GM10266 (cell line): ENCODE results near the gene LRIT1.
"Not testable (repeated sequence)": the region's sequence is repeated elsewhere in the genome, so short reads cannot be mapped to it uniquely, and the experiment has no call there.

ENCODE experiments used
- DNase-seq: peaks from one replicate; pipeline ENCODE4 v3.0.0; 2012; ENCODE audit errors: extremely low spot score
- TF ChIP-seq, protein P1 (sequence below): IDR thresholded peaks from 2 replicates; pipeline ENCODE4 v1.5.1; 2012; ENCODE audit warnings: mild to moderate bottlenecking, low read depth; ENCODE audit not compliant: control insufficient read depth, insufficient read depth; ENCODE audit errors: missing control alignments

Gene LRIT1

DNA sequence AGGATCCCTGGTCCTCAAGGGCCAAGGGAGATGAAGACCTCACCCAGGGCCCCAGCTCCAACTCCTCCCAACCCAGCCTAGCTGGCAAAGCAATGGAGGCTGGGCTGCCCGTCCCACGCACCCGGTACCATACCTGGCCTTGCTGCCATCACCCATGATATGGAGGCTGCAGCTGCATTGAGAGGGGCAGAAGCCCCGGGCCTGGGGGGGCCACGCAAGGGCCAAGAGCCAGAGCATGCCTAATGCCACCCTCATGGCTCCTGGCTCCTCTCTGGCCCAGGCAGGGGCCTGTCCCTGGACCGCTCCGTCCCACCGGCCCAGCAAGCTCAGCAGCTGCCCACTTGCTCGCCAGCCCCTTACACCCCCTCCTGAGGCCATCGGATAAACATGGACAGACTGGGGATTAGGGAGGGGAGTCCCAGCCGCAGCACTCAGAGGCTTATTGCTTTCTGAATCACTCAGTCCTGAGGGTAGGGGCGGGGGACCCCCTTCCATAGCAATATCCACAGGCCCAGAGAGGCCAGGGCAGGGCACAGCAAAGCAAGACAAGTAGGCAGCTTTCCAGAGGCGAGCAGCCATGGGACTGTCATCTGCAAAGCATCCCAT is at the start of gene LRIT1:
TSS of gene LRIT1 (minus strand) at position 362 of the 606 bp plus-strand sequence. CDS start at position 255, 107 bp downstream.
- DNase-seq, result no peak
- TF ChIP-seq, protein P1, sequence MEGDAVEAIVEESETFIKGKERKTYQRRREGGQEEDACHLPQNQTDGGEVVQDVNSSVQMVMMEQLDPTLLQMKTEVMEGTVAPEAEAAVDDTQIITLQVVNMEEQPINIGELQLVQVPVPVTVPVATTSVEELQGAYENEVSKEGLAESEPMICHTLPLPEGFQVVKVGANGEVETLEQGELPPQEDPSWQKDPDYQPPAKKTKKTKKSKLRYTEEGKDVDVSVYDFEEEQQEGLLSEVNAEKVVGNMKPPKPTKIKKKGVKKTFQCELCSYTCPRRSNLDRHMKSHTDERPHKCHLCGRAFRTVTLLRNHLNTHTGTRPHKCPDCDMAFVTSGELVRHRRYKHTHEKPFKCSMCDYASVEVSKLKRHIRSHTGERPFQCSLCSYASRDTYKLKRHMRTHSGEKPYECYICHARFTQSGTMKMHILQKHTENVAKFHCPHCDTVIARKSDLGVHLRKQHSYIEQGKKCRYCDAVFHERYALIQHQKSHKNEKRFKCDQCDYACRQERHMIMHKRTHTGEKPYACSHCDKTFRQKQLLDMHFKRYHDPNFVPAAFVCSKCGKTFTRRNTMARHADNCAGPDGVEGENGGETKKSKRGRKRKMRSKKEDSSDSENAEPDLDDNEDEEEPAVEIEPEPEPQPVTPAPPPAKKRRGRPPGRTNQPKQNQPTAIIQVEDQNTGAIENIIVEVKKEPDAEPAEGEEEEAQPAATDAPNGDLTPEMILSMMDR, result no peak

DNA sequence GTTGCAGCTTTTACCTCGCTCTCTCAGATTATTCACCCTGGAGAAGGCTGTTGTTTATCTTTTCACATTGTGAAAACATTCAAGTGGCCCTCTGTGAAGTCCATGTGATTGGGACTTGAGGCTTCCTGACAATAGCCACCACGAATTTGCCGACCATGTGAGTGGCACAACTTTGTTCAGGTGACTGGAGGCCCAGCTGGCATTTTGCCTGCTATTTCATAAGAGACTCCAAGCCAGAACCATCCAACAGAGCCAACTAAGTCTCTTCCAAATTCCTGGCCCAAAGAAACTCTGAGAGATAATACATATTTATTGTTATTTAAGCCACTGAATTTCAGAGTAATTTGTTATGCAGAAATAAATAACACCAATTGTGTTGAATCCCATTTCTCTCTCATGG is 48.9 kb upstream of the LRIT1 start:
- TF ChIP-seq, protein P1, result no peak
- DNase-seq, result no peak

DNA sequence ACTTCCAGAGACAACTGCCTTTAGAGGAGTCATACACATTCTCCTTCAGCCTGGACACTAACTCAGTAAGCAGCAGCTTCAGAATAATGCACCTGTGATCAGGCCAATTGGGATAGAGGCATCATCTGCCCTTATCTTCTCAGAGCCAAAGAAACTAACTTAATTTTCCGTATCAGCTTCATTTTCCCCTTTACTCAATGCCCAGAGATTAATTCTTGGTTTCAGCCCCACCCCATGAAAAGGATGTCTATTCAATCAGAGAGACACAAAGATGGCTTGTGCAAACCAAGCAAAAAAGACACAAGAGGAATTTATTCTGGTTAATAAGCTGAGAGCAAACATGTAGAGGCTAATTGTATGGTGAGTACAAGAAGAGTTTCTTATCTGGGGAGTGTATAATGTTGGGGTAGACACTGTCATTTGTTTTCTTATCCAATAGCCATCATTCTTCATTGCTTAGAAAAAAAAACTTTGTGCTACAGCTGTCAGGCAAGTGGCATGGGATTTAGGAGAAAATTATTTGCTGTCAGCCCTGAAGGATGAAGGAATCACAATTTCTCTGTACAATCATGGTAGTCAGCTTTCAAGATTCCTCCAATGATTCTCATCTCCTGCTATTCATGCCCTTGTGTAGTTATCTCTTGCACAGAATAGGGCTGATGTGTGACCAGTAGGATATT is 48.3 kb upstream of the LRIT1 start:
- TF ChIP-seq, protein P1, result no peak
- no peak for DNase-seq

DNA sequence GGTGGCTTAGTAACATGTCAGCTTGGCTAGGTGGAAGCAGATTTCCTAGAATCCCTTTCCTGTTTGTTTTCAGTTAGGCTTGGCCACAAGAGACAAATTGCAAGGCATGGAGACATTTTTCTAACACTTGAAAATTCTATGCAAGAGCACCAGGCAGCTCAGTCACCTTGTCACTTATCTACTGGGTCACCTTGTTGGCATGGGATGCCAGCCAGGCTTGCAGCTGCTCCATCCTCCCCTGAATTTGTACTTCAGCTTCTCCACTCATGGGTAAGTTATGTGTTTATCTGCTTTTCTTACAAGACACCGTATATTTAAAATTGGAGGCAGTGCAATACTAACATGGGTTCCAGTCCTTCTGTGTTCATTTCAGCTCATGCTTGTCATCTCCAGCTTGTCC is 46.8 kb upstream of the LRIT1 start:
- DNase-seq, result no peak
- TF ChIP-seq, protein P1, result no peak

DNA sequence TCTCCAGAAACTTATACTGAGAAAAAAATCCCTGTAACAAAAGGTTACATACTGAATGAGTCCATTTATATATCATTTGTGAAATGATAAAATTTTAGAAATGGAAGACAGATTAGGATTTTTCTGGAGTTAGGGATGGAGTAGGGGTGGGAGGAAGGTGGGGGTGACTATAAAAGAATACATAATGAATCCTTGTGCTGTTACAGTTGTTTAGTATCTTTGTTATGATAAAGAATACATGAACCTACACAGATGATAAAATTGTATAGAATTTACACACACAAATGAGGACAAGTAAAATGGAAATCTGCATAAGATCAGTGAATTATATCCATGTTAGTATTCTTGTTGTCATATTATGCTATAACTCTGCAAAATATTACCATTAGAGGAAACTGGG is 45.3 kb upstream of the LRIT1 start:
- TF ChIP-seq, protein P1, result no peak
- DNase-seq, result no peak

- DNase-seq, result not testable (repeated sequence)
These were observed 38.6 kb upstream of the LRIT1 start for GRCh38 chr10:84279876-84280475.

DNA sequence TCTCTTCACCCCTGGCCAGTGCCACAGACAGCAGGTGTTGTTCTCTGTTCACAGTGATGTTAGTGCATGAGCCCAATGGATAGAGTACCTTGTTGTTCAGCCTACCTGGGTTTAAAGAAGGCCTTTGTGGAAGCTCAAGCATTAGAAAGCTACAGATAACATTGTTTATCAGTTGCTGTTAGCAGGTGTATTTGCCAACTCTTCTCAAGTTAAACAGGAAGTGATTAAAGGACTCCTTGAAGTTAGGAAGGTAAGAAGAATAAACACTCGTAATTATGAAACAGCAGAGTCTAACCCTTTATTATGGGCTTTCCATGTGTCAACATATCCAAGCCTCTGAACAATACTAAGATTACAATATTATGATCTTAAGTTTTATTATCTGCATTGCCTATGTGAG is 29.4 kb upstream of the LRIT1 start:
- TF ChIP-seq, protein P1, result no peak
- no peak for DNase-seq
